A673 (cell line): ENCODE data around the gene CCDC197.

Experiments
- CTCF ChIP-seq: fragments of 300-800, 200-600 bp; sonication (generic); conservative IDR thresholded peaks from 2 replicates; pipeline ENCODE4 v1.5.1; 2017; ENCODE audit warnings: low read depth, mild to moderate bottlenecking, antibody characterized with exemption, low read length, moderate library complexity, mixed read lengths
- EZH2 ChIP-seq: fragments of 200-600 bp; sonication (generic); IDR thresholded peaks from 2 replicates; pipeline ENCODE4 v1.6.1; 2017; ENCODE audit warnings: borderline replicate concordance, low read depth, mild to moderate bottlenecking, mixed read lengths, antibody characterized with exemption, low read length; ENCODE audit not compliant: poor library complexity, severe bottlenecking

DNA sequence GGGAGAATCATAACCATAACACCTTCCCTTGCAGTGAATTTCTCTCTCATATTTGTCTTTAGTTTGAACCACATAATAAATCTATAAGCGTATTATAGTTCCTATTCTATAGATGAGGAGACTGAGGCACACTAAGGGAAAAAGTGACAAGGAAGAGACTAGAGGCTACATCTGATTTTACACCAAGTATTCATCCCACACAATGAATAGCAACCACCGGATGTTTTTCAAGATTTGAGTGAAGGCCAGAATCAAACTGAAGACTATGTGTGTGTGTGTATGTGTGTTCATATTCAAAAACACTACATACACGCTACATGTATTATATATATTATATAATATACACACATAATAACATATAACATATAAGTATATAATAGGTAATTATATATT is 25.5 kb upstream of the CCDC197 start:
- TF ChIP-seq CTCF (no peak), EZH2 (no peak)
